GM19240 (cell line): ENCODE data around the gene GSK3B.
"Not testable (repeated sequence)": the region's sequence is repeated elsewhere in the genome, so short reads cannot be mapped to it uniquely, and the experiment has no call there.

Experiments
- DNase-seq: peaks from one replicate; pipeline ENCODE4 v3.0.0; 2011; ENCODE audit warnings: low spot score; ENCODE audit not compliant: insufficient read length

GSK3B gene

DNA sequence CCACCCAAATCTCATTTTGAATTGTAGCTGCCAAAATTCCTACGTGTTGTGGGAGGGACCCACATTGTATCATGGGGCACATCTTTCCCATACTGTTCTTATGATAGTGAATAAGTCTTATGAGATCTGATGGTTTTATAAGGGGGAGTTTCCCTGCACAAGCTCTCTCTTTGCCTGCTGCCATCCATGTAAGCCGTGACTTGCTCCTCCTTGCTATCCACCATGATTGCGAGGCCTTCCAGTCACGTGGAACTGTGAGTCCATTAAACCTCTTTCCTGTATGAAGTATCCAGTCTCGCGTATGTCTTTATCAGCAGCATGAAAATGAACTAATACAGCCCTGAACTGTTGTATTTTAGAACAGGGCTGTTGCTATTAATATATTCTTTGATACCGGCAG lies 40.6 kb downstream of the GSK3B start:
- DNase-seq = not testable (repeated sequence)

DNA sequence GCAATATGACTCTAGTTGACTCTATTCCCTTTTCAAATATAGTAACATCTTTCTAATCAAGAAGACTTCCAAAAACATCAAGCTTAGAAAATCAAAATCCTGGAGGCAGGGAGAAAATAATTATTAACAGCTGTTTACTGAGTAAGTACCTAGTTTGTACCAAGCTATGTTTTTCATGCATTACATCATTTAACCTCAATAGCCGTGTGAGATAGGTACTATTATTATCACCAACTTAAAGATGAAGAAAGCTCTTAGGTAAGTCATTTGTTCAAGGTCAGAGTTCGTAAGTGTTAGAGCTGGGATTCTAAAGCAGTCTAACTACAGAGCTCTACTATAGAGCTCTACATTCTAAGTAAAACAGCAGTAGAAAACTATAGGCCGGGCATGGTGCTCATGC lies 41.6 kb downstream of the GSK3B start:
- no peak for DNase-seq

DNA sequence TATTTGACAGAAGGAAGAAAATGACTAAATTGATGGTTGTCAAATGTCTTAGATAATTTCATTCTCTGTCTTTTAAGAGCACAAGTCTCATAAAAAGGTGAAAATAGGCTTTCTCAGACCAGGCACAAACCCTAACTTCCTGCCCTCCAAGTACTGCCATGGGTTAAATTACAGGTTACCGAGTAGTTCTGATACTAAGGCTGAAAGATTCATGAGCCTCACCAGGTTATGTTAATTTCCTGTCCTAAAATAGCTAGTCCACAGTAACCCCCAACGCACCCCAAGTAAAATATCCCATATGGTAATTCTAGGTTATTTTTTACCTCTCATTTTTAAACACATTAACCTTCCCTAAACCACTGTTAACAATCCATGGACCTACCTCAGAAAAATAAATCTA lies 42.0 kb downstream of the GSK3B start:
- no peak for DNase-seq

DNA sequence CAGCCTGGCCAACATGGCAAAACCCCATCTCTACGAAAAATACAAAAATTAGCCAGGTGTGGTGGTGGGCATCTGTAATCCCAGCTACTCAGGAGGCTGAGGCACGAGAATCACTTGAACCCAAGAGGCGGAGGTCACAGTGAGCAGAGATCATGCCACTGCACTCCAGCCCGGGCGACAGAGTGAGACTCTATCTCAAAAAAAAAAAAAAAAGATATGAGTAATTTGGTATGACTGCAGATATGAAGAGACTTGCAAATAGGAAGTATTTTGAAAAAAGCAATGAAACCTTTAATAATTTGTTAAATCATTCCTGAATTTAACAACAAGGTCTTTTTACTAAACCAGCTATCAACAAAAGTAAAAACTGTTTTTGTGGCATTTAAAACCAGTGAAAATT lies 42.7 kb downstream of the GSK3B start:
- not testable (repeated sequence) for DNase-seq

DNA sequence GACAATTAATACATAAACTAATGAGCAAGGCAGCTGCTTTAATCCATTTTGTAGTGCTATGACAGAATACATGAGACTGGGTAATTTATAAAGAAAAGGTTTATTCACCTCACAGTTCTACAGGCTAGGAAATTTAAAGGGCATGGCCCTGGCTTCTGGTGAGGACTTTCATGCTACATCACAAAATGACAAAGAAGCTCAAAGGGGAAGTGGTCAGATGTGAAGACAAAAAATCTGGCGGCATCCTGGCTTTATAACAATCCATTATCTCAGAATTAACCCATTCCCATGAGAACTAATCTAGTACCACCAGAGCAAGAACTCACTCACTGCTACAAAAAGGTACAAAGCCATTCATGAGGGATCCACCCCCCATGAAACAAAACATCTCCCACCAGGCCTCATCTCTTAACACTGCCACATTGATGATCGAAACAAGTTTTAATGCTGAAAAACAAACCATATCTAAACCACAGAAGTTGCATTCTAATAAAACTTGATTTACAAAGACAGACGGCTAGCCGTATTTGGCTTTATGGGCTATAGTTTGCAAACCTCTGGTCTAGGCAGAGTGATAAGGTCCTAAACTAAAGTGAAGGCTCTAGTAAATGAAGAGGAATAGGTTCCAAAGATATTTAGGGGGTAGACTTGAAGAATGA lies 44.2 kb downstream of the GSK3B start:
- DNase-seq = no peak

DNA sequence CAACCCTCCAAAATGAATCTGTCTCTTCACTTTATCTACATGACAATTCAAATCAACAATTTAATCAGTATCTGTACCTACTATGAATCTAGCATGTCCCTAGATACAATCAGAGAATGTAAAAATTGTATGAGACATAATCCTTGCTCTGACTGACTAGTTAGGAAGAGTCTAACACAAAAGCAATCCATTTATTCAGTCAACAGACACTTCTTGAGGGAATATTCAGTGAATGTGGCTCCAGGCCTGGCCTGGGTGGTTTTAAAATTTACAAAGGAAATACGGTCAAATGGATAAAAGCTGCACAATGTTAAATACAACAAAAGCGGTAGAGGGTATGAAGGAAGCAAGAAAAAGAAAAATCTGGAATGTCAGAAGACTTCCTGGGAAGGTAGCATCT lies 45.2 kb downstream of the GSK3B start:
- no peak for DNase-seq

DNA sequence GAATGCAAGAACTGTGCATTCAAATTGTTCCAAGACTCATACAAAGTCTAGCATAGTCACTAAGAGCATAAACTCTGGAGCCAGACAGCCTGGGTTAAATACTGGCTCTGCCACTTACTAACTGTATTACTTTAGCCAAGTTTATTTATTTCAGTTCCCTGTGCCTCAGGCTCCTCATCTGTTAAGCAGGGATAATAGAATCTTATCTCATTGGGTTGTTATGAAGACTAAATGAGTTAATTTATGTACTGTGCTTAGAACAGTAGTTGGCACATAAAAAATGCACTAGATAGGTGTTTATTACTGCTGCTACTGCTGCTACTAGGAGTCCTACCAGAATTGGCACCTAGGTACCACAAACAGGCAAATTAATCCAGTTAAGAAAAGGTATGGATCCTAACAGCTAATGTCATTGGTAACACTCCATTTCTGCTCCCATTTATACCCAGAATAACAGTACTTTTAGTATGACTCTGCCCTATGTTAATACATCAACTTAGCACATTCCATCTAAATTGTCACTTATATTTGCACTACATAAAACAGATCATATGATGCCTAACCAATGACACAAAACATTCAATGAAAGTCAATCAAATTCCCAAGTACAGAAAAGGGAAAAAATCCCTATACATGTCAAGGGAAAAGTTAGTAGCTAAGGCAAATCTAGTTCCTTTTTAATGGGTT lies 45.7 kb downstream of the GSK3B start:
- DNase-seq = no peak

DNA sequence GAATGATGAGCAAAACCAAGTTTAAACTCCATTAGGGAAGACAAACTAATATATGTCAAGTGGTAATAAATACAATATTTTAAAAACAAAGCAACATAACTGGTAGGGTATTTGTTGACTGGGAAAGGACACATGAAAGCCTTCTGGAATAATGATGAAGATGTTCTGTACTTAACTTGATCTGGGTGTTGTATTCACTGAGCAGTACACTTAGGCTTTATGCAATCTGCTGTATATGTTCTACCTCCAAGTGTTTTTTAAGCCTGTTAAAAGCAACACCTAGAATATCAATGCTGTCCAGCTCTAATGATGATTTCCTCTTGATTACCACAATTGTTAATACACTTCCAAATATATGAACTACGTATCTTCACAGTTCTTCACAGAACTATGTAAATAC lies 46.6 kb downstream of the GSK3B start:
- no peak for DNase-seq

DNA sequence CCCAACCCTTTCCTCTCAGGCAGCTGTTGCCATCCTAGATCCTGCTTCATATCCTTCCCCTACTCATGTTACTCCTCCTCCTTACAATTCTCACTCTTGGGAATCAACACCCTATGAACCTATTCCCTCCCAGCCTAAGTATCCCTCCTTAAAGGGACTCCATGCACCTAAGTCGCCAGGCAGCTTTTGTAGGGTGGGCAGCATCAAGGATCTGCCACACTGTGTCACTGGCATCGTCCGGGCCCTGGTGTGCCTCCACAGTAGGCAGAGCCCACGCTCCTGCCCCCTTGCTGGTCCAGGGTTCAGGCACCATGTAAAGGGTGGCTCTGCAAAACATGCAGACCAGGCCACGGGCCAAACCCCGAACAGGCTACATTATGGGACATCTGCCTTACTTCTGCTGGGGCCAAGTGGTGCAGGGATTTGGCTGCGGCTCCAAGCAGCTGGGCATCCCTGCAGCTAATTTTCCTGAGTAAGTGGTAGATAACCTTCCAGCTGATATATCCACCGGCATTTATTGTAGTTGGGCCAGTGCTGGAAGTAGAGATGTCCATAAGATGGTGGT lies 53.4 kb downstream of the GSK3B start:
- no peak for DNase-seq

DNA sequence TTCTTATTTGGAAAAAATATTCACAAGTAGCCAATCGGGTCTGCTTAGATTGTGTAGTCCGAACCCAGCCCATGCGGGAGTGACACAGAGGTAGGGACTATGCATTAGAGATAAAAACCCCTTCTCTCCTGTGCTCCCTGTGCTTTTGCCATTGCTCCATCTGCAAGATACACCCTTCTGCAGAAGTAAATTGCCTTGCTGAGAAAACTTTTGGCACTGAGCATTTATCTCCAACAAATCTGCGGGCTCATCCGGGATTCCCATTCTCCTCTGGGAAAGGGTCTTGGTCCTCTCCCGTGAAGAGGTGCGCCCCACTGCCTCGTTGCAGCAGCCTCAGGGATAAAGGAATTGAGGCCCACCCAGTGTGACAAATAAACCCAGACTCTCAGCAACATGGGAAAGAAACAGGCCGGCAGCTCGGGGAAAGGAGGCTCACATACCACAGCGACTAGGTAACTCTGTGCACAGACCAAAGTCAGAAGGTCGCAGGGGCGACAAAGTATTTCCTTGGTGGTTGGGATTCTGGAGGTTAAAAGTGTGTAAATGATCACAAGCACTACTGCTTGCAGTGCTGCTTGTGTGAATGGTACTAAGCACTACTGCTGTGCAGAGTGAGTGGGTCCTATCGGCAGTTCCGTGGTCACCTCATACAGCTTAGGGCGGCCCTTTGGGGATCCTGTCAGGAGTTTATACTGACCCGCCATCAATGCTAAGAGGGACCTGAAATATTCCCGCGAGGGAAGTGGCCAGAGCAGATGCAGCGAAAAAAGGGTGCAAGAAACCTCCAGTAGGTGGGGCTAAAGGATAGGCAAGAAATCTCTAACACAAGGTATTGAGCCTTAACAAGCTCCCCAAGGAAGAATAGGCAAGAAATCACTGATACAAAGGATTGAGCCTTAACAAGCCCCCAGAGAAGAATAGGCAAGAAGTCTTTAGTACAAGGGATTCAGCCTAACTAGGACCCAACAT lies 54.3 kb downstream of the GSK3B start:
- DNase-seq = no peak

DNA sequence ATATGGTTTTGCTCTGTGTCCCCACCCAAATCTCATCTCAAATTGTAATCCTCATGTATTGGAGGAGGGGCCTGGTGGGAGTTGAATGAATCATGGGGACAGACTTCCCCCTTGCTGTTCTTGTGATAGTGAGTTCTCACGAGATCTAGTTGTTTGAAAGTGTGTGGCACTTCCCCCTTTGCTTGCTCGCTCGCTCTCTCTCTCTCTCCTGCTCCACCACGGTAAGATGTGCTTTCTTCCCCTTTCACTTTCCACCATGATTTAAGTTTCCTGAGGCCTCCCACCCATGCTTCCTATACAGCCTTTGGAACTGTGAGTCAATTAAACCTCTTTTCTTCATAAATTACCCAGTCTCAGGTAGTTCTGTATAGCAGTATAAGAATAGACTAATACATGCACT lies 60.7 kb downstream of the GSK3B start:
- DNase-seq = no peak

DNA sequence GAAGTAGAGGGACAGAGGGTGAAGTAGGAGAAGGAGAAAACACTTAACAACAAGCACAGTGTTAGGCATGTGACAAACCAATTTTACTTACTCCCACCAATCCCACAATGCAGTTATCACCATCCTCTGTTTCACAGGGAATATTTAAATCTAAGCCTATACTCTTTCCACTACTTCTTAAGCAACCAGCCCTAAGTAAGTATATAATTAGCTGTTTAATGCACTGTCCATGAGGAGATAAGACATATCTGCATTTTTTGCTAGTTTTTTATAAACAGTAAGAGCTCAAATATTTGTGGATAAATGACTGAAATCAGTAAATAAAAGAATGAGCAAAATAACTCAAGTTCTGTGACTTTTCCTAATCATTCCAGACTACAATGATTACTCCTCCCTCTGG lies 62.7 kb downstream of the GSK3B start:
- DNase-seq = no peak

DNA sequence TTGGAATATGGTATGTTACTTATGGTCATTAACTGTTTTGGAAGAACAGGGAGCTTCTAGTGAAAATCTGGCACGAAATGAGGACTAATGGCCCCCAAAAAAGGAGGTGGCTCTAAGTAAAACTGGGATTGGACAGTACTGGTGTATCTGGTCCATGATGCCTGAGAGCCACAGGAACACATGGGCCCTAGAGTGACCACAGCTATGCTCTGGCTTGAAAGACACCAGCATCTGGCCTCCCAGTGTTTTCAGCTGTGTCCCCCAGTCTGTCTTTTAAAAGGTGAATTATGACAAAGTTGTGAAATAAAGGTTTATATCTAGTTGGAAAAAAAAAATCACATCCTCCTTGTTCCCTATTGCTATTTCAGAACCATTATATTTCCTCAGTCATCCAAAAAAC lies 64.5 kb downstream of the GSK3B start:
- DNase-seq = no peak

DNA sequence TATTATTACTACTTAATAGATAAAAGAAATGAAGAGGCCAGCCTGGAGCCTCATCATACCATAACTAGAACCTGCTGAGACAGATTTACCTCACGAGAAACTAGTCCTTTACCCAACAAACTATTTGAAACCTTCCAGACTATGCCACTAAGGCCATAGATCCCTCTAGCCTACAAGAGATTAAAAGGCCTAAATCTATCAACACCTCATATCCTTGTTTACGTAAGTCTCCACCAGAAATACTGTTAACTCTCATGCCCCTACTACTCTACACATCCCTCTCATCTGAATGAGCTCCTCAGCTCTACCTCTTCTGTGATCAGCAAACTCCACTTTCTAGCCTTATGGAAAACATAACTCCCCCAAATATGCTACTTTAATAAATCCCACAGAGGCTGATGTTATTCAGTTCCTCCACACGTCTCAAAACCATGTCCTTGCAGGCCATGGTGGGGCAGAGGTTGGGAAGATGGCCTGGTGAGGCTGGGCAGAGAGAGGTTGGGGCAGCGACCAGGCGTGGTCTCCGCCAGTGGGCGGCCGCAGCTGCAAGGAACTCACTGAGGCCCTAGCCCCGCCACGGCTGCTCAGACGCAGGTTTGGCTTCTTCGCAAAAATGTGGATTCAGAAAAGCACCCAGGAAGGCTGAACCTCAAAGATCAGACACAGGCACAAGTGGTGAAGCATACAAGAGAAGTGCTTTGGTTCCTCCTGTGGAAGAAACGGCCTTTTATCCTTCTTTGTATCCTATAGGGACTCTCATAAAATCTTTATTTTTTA lies 65.8 kb downstream of the GSK3B start:
- no peak for DNase-seq

DNA sequence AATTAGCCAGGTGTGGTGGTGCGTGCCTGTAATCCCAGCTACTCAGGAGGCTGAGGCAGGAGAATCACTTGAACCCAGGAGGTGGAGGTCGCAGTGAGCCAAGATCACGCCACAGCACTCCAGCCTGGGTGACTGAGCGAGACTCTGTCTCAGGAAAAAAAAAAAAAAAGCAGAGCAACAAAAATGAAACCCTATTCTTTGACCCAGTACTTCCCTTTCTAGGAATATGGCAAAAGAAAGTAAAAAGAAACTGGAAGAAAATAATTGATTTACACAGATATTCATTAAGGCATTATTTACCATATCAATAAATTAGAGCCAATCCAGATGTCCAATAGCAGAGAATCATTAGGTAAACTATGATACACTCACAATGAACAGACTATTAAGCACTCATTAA lies 67.0 kb downstream of the GSK3B start:
- DNase-seq = no peak

DNA sequence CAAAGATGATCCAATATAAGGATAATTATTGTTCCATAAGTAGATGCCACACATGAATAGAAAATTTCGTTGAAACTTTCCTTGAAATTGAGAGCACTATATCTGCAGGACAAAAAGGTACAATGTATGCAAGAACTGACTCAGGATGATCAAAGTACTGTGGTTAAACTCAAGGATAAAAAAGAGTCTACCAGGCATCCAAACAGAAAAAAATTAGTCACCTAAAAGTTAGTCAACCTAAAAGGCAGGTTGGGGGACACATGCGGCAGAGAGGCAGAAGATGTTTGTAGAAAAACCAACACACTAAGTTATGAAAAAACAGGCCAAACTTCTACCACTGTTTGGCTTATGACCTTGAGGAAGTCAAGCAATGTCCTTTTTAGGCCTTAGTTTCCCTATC lies 68.7 kb downstream of the GSK3B start:
- no peak for DNase-seq

DNA sequence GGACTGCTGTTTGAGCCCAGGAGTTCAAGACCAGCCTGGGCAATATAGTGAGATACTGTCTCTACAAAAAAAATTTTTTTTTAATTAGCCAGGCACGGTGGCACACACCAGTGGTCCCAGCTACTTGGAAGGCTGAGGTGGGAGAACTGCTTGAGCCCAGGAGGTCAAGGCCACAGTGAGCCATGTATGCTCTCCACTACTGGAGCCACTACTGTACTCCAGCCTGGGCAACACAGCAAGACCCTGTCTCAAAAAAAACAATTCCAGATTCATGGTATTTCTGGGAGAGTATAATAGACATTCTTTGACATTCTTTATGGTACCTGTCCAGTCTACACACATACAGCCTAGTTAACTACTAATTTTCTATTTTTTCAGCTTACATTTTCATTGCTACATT lies 70.1 kb downstream of the GSK3B start:
- no peak for DNase-seq

DNA sequence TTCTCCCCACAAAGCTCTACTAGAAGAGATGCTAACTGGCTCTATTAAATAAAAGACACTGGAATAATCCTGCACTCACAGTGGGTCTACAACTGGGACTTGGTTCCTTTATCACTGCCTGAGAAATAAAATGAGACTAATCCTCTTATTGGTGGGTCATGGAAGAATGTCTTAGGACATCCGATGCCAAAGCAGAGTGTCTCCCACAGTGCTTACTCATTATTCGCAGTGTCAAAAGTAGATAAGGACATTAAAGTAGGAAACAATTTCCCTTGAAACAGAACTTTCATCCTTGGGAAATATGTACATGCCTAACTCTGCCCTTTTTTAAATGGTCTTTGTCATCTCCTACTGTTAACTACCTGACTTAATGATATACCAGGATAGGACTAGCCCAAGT lies 71.5 kb downstream of the GSK3B start:
- no peak for DNase-seq

DNA sequence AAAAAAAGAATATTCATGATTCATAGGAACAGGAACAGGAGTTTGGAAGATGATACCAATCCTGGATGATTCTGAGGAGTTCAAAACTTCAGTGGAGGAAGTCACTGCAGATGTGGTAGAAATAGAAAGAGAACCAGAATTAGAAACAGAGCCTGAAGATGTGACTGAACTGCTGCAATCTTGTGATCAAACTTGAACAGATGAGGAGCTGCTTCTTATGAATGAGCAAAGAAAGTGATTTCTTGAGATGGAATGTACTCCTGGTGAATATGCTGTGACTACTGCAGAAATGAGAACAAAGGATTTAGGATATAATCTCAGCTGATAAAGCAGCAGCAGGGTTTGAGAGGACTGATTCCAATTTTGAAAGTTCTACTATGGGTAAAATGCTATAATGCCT lies 72.7 kb downstream of the GSK3B start:
- DNase-seq = no peak

DNA sequence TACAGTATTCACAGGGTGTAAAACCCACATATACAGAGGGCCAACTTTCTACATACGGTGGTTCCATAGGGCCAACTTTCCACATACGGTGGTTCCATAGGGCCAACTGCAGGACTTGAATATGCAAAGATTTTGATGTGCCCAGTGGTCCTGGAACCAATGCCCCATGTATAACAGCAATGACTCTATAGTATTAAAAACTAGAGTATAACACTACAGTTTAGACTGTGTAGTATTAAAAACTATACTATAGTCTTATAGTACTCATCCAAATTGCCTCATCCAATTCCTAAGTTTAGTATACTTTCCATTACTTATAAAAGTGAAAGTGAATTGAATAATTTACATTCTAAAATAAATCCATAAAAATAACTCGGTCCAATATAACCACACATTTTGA lies 75.9 kb downstream of the GSK3B start:
- DNase-seq = no peak

DNA sequence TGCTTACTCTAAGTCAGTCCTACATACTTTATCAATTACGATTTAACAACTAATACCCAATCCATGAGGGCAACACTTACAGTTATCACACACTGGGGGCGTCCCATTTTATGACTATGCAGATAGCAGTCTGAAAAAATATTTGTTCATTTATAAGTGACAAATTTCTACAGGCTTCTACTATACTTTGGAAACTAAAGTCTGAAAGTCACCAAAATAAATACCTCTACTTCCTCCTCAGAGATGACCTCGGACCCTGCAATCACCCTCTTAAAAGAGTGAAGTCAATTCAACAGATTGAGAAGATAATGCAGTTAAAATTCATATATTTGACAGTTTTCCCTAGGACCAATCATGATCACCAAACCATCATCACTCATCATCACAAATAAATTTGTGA lies 76.6 kb downstream of the GSK3B start:
- no peak for DNase-seq
